Medulla oblongata (tissue), 1 donor: ENCODE results near the gene FAM174B.
"Not testable (repeated sequence)": the region's sequence is repeated elsewhere in the genome, so short reads cannot be mapped to it uniquely, and the experiment has no call there.

Experiments used
- DNase-seq: peaks from one replicate; pipeline ENCODE4 v3.0.0-alpha.2; 2015; ENCODE audit errors: extremely low spot score

Gene FAM174B

DNA sequence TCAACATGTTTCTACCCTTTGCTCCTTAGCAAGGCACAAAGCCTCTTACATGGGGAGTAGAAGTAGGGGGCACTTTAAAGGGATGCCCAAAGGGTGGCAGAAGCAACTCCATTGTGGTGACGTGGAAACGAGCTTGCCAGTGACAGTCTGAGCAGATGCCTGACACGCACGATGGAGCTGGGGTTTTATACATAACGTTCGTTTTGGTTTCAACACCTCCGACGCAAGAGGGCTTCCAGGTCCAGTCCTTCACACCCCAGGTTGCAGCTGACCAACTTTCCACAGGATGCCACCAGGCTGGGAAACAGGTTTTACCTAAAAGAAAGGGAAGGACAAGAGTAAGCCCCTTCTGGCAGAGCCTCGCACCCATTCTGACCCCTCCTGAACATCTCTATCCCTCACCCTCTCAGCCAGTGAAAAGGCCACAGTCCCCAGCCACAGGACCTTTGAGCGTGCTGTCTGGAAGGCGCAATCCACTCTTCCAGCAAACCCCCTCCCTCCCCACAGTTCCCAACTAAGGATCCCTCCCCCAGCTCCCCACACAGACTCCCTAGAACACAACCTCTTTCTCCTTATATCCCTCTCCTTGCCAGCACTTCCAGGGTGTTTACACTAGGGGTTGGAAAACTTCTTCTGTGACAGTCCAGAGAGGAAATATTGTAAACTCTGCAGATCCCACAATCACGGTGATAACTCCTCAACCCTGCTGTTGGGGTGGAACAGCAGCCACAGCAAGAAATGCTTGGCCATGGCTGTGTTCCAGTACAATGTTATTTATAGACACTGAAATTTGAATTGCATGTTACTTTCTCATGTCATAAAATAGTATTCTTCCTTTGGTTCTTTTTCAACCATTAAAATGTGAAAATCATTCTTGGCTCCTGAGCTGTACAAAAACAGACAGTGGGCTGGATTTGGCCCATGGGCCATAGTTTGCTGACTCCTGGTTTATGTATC, 36.2 kb downstream of the FAM174B start:
- no peak for DNase-seq

DNA sequence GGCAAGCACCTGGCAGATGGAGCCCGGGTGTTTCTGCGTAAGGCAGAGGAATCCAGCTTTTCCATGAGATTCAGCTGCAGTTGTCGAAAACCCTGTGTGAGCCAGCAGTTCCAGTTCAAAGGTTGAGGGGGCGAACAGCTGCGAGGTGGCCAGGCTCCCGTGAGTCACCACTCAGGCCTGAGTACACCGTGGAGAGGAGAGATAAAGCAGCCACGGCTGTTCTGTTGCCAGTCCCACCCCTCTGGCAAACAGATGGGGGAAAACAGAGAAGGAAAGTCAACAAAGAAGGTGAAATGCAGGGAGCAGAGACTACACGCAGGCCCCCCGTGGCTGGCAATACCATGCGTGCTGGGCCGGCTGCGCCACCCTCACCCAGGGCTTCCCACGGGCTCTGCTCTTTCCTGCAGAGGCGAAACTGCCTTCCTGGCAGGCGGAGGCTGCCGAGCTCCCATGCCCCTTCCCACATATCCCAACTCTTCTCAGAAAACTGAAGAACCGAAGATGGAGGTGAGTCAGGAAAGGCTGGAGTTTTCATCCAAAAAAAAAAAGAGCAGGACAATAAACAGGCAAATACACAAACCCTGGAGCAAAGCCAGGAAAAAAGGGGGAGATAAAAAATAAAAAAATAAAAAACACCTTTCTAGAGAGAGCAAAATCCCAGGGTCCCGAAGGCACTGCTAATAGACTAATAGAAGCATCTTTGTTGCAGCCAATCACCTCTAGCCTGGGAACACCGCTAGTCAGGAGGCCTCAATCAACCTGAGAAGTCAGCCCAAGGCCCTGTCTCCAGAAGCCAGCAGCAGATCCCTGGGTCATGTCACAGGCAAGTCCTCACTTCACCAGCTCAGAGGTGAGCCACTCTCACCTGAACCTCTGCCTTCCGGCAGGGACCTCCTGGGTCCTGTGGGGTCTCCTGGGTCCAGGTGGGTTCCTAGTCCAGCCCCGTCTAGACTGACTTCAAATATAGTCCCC, 37.7 kb downstream of the FAM174B start:
- DNase-seq = no peak

DNA sequence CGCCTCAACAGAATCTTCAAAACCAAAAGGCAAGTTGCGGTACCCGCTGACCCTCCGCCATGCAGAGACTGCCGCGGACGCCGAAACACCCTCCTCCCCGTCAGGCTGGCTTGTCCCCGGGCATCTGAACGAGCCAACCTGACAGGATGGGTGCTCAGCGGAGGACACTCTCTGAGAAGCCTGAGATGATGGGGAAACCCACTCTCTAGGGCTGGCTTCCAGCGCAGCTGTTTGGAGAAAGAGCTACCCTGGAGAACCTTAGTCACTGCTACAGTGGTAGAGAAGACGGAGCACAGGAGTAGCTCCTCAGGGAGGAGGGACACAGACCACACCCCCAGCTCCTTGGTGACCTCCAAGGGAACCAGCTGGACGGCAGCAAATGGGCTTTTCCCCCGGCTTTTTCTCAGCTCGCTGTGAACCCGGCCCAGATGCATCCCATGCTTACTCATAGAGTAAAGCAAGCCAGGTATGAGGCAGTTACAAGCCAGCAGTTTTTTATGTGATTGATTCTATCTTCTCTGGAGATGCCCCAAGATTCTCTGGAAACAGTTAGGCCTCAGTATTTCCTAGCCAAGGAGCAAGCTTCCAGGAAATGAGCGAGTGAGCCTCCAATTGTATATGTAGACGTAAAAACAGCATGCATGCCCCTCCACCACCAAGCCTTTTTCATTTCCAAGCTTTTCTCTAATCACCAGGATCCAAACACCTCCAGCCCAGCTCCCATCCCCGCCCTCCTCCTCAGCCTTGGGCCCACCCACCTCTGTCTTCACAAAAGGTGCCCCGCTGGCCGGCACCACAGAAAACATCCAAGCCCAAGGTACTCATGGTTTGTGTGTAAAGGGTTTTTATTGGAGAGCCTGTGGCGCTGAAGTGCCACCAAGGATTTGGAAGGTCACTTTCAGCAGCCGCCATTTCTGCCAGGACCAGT, 38.7 kb downstream of the FAM174B start:
- no peak for DNase-seq

DNA sequence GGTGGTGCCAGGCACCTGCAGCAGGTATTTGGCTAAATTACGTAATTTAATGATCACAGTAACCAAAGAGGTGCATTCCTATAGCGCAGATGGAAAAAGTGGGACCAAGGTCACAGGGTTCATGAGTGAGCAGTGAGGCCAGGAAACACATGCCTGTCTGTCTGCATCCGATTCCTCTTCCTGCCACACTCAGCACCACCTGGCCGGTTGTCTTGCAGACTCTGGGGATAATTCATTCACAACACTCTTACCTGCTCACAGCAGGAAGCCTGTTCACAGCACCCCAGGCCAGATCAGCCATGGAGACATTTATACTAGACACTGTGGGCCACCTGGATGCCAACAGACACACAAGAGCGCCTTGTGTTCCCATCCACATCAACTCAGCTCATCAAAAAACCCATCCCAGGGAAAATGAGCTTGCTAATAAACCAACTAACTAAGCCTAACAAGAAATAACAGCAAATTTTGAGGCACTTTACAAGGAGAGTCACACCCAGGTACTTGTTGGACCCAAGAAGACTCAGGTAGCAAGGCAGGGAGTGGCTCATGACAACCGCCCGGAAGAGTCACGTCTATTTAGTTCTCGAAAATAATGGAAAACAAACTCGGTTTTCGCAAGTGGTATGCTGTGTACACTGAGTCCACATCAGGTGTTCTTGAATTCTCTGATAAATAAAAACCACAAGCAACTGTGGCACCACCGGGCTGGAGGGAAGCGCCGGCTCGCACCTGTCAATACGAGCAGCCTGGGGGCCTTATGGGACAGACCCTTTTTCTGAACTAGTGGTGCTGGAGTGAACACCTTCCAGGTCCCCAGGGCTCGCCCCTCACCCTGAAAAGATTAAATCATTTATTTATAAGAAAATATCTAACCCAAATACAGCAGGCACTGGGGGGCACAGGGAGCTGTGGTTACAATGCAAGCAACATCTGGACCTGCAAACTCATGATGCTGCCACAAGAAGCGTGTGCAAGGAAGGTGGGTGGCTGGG, 40.5 kb downstream of the FAM174B start:
- DNase-seq = no peak

DNA sequence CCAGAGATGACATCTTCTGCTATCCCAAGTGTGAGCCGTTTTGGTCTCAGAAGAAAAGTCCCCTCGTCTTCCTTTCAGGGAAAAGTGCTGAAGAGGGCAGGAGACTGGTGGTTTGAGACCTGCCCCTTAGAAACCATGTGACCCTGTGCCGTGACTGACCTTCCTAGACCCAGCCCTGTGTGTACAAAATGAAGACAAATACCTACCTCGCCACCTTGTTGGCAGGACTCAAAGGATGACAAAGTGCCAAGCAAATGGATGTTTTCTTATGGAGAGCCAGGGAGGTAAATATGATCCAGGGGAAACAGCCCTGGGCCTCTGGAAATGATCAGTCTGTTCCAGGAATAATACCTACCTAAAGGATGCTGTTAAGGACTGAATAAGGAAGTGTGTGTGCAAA, 41.3 kb downstream of the FAM174B start:
- no peak for DNase-seq

DNA sequence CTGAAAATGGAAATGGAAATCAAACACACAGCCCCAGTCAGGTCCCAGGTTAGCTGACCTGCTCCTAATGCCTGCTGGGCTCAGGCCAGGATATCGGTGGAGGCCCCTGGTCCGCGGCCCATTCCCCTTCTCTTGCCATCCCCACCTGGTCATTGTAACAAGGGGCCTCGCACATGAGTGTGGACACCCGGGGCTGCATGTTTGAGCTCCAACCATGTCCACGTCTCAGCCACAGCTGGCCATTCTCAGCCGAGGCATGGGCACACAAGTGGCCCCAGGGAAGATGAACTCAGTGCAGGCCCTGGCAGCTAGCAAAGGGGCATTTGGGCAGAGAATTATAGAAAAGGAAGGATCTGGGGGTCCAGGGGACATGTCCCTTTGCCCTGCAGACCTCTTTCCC, 41.7 kb downstream of the FAM174B start:
- no peak for DNase-seq

DNA sequence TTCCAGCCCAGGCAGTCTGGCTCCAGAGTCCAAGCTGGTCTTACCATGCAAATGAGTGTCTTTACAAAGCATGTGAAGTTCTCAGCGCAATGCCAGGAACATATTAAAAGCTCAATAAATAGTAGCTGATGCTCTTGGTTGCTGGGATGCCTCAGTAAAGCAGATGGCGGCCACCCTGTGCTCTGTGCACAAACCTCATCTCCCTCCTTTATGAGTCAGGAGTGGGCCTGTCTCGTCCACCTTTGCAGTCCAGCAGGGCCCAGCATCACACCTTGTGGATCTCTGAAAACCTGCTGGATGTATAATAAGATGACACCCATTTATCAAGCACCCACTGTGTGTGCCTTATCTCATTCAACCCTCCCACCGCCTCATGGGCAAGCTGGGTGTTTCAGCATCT, 42.7 kb downstream of the FAM174B start:
- no peak for DNase-seq

DNA sequence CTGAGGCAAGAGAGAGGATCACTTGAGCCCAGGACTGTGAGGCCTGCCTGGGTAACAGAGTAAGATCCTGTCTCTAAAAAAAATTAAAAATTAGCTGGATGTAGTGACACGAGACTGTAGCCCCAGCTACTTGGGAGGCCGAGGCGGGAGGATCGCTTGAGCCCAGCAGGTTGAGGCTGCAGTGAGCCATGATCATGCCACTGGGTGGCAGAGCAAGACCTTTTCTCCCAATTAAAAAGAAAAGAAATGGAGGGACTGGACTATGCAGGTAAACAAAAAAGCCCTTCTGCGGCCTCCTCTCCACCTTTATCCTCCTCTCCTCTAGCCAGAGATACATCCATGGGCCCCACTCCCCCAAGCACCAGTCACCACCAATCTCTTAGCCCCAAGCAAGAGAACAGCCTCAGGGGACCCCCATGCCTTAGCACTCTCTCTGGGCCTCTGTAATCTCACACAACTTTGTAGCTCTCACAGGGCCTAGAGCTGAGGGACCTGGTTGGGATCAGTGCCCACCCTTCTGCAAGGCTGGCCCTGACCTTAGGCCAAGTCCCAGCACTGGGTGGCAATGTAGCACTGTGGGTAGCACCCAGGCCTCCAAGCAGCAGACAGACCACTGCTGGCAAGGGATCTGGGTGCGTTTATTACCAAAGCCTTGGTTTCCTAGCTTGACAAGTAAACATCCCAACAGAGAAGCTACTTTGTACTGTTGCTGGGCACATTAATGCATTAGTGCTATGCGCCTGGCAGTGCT, 43.4 kb downstream of the FAM174B start:
- peak; percentile 41 for DNase-seq

DNA sequence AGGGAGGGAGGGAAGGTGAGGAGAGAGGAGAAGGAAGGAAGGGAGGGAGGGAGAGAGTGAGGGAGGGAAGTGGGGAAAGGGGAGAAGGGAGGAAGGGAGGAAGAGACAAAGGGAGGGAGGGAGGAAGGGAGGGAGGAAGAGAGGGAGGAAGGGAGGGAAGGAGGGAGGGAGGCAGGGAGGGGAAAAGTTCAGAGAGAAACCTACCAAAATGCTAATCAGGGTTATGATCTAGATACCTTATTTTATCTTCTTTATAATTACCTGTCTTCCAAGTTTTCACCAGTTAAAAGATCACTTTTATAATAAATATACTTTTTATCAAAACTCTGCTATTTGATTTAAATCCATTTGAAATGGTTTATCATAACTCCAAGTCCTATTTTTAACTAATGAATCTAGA, 44.4 kb downstream of the FAM174B start:
- no peak for DNase-seq

DNA sequence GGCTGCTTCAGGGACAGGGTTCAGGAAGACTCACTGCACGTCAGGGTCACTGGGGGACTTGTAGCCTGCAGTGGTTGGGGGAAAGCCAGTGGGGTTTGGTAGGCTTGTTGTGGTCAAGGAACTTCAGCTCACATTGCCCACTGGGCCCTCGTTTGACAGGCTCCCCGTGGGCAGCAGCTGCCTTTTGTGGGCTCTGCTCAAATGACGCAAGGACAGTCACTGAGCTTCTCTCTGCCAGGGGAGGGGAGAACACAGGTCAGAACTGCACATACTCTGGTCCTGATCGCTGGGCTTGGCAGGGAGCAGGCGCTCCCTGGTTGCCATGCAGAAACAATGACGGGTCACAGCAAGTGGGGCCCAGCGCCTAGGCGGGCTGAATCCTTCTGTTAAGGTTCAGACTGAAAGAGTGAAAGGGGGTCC, 45.5 kb downstream of the FAM174B start:
- no peak for DNase-seq

DNA sequence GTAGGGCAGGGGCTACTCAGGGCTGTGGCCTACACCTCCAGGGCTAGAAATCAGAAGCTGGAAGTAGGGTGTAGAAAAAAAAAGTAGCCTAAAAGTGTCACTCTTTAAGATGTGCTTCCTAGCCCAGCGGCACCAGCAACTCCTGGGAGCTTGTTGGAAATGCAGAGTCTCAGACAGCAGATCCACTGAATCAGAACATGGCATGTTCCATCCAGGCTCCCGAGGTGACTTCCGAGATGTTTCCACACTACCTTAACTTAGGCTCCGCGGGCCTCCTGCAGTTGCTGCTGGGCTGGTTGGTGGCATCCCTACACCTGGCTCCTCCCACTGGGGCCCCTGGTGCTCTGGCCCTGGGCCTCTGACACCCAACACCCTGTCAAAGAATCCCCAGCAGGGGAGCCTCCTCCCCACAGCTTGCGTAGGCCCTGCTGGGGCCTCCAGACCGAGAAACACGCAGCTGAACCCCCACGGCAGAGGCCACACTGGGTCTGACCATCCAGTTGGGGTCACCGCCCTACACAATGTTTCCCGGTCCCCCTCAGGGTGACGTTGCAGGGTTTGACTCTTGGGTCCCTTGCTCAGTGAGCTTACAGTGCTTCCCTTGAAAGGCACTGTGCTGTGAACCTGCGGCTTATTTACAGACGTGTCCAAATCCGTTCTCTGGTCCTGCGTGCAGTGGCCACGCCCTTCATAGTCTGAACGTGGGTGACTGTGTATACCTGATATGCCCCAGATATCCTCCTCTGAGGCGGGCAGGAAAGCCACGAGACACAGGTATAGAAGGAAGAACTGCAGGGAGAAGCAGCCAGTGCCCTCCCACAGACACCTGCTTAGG, 46.5 kb downstream of the FAM174B start:
- no peak for DNase-seq

DNA sequence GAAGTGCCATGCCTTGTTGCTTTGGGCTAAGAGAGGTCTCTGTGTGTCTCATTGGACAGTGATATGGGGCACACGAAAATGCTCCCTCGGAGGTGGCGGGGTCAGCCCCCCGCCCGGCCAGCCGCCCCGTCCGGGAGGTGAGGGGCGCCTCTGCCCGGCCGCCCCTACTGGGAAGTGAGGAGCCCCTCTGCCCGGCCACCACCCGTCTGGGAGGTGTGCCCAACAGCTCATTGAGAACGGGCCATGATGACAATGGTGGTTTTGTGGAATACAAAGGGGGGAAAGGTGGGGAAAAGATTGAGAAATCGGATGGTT, 48.8 kb downstream of the FAM174B start:
- DNase-seq = not testable (repeated sequence)

DNA sequence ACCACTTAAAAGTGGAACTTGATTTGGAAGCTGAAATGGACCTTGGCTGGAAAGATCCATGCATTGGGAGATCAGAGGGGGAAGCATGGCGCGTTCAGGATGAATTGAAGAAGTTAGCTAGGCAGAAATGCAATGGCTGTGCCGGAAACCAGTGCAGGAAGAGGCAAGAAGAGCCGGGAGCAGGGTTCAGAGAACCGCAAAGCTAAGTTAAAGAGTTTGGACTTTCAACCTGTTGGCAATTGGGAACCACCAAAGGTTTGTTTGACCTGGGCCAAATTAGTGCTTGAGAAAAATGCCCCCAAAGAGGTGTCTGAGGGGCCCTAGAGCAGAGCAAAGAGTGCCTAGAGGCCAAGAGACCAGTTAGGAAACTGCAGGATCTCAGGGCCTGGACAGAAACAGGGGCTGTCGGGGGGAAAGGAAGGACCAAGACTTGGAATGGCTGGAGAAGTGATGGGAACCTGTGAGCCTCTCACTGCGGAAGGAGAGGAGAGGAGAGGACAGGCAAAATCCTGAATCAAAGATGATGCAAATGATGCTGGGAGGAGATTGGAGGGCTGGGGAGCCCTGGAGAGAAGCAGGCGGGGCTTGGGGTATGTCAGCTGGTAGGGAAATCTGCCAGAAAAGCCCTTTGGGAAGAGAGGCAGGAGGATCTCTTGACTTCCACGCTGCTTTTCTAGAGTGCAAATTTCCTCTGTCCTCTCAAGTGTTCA, 49.3 kb downstream of the FAM174B start:
- DNase-seq = no peak

DNA sequence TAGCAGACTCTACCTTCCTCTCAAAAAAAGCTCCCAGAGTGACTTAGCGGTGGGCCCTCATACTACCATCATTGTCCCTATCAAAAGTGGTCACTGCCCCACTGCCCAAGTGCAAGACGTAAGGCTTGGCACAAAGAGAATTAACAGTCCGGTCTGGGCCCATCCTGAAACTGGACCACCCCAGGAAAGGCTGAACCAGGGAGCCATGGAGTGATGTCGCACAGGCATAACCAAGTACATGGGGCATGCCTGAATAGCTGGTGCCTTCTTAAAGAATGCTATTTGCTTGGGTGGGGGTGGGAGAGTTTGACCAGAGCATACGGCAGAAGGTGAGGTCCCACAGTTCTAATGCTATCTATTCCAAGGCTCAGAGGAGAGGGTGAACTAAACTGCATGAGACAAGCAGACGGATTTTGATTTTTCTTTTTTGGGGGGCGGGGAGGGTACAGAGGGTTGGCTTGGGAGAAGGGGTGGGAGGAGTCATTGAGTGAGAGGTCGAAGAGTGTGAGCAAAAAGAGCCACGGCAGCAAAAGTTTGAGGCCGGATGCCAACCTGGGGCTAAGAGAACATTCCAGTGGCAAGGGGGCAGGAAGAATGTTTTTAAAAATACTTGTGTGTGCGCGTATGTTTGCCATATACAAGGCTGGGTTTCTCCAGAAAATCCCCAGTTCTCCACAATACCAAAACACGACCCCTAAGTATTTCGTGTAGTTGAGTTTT, 50.2 kb downstream of the FAM174B start:
- no peak for DNase-seq

DNA sequence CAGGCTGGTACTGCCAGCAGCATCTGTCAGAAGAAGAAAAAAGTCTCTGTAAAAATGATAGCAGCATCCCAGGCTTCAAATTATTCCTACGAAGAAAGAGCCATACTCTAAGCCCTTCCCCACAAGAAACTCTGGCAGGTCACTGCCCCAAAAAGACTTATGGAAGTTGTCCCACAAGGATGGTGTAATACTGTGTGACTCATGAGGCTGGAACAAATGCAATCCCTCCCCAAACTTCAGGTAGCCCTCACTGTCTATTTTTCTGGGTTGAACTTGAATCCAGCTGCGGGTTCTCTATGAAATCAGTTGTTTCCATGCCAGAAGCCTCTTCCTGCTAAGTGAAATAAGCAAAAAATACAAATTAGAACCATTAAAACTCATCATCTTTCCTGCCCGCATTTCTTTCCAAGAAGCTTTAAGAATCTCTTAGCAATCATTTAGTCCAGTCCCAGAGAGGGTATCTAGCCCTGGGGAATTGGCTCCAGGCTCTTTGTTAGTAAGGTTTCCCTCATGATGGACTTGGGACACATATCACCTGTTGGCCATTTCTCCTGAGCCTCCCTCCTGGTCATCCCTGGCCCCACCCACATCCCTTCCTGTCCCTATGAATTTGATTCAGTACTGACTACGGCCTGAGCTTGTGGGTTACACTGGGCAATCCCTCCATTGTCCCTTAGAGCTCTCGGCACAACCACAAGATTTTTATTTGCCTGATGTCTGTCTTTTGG, 51.7 kb downstream of the FAM174B start:
- no peak for DNase-seq

DNA sequence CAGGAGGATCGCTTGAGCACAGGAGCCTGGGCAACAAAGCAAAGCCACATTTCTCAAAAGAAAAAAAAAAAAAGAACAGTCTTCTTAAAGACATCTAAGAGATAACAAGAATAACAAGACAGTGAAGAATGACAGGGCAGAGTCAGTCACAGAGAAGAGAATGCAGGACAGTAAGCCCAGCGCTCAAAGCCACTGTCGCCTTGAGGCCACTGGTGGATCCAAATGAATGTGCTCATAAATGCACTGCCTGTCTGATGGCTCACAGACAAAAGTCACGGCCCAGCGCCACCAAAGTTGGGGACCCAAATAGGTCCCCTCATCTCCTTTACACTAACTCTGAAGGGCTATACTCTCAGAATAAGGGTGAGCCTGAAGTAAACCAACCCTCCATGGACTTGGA, 52.3 kb downstream of the FAM174B start:
- DNase-seq = no peak

DNA sequence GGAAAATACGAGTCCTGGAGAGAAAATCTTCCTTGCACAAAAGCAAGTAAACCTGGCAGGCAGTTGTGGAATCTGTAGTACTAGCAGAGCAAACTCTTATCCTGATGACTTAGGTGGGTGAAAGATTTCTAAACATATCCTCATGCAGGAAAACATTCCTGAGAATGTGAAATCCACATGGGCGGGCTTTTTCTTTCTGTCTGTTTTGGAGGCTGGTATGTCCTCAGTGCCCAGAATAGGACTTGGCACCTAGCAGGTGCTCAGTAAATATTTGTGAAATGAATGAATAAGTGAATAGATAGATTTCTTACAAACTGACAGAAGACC, 53.3 kb downstream of the FAM174B start:
- DNase-seq = no peak
